Measurements from ENCODE around the gene HSPA4.

HSPA4 gene

GRCh38 chr5:133106761-133107572 is 55.2 kb downstream of the HSPA4 start:
- Mint-ChIP-seq H3K27me3 (no peaks in the 10 kb centered on the region), H3K36me3 (peaks cover 6% of the 10 kb centered on the region)

GRCh38 chr5:133108481-133108921 is 56.7 kb downstream of the HSPA4 start:
- Mint-ChIP-seq H3K4me3 (no peak overlapping the region), H3K4me1 (ENCODE audit: low read depth) (peaks cover 32% of the 10 kb centered on the region), H3K9me3 (ENCODE audit: low read depth) (no peaks in the 10 kb centered on the region), H3K36me3 (peaks cover 6% of the 10 kb centered on the region), H3K27me3 (no peaks in the 10 kb centered on the region), H3K27ac (peak overlapping the region; percentile 30)

More at GRCh38 chr5:133106761-133107572, 55.2 kb downstream of the HSPA4 start:
- Mint-ChIP-seq H3K4me1 (ENCODE audit: low read depth) (peaks cover 27% of the 10 kb centered on the region), H3K4me3 (no peak overlapping the region), H3K9me3 (ENCODE audit: low read depth) (no peaks in the 10 kb centered on the region), H3K27ac (peak overlapping the region; percentile 68)

- H3K4me1 Mint-ChIP-seq (ENCODE audit: low read depth) = peaks cover 32% of the 10 kb centered on the region
- no peaks in the 10 kb centered on the region for H3K27me3 Mint-ChIP-seq
- no peaks in the 10 kb centered on the region for H3K9me3 Mint-ChIP-seq (ENCODE audit: low read depth)
- no peak overlapping the region for H3K4me3 Mint-ChIP-seq
- peaks cover 6% of the 10 kb centered on the region for H3K36me3 Mint-ChIP-seq
- H3K27ac Mint-ChIP-seq = no peak overlapping the region
Observed at GRCh38 chr5:133109655-133110483, 58.1 kb downstream of the HSPA4 start.

- Mint-ChIP-seq H3K36me3 (peaks cover under 1% of the 10 kb centered on the region), H3K4me1 (ENCODE audit: low read depth) (peaks cover 30% of the 10 kb centered on the region), H3K9me3 (ENCODE audit: low read depth) (no peaks in the 10 kb centered on the region), H3K27ac (no peak overlapping the region), H3K4me3 (no peak overlapping the region), H3K27me3 (no peaks in the 10 kb centered on the region)
Observed at GRCh38 chr5:133110709-133111108, 58.9 kb downstream of the HSPA4 start.

- Mint-ChIP-seq H3K4me1 (ENCODE audit: low read depth) (peaks cover 26% of the 10 kb centered on the region), H3K27ac (no peak overlapping the region), H3K27me3 (no peaks in the 10 kb centered on the region), H3K36me3 (no peaks in the 10 kb centered on the region), H3K4me3 (peak overlapping the region; percentile 56), H3K9me3 (ENCODE audit: low read depth) (no peaks in the 10 kb centered on the region)
Observed at GRCh38 chr5:133111299-133111698, 59.5 kb downstream of the HSPA4 start.

GRCh38 chr5:133112026-133112660 is 60.3 kb downstream of the HSPA4 start:
- Mint-ChIP-seq H3K9me3 (ENCODE audit: low read depth) (no peaks in the 10 kb centered on the region), H3K36me3 (no peaks in the 10 kb centered on the region), H3K27ac (no peak overlapping the region), H3K27me3 (no peaks in the 10 kb centered on the region), H3K4me1 (ENCODE audit: low read depth) (peaks cover 18% of the 10 kb centered on the region), H3K4me3 (no peak overlapping the region)

- Mint-ChIP-seq H3K4me1 (ENCODE audit: low read depth) (peaks cover 12% of the 10 kb centered on the region), H3K36me3 (no peaks in the 10 kb centered on the region), H3K27ac (no peak overlapping the region), H3K9me3 (ENCODE audit: low read depth) (no peaks in the 10 kb centered on the region), H3K4me3 (no peak overlapping the region), H3K27me3 (no peaks in the 10 kb centered on the region)
Observed at GRCh38 chr5:133113331-133114061, 61.7 kb downstream of the HSPA4 start.

- Mint-ChIP-seq H3K27ac (no peak overlapping the region), H3K9me3 (ENCODE audit: low read depth) (no peaks in the 10 kb centered on the region), H3K4me3 (no peak overlapping the region), H3K4me1 (ENCODE audit: low read depth) (peaks cover 11% of the 10 kb centered on the region), H3K36me3 (no peaks in the 10 kb centered on the region), H3K27me3 (no peaks in the 10 kb centered on the region)
Observed at GRCh38 chr5:133114166-133114932, 62.5 kb downstream of the HSPA4 start.

- Mint-ChIP-seq H3K27ac (no peak overlapping the region), H3K36me3 (no peaks in the 10 kb centered on the region), H3K27me3 (no peaks in the 10 kb centered on the region), H3K4me3 (no peak overlapping the region), H3K4me1 (ENCODE audit: low read depth) (peaks cover 11% of the 10 kb centered on the region), H3K9me3 (ENCODE audit: low read depth) (no peaks in the 10 kb centered on the region)
Observed at GRCh38 chr5:133114933-133115310, 63.1 kb downstream of the HSPA4 start.

GRCh38 chr5:133116601-133117000 is 64.8 kb downstream of the HSPA4 start:
- Mint-ChIP-seq H3K4me1 (ENCODE audit: low read depth) (peaks cover 5% of the 10 kb centered on the region), H3K27me3 (no peaks in the 10 kb centered on the region), H3K36me3 (no peaks in the 10 kb centered on the region), H3K9me3 (ENCODE audit: low read depth) (no peaks in the 10 kb centered on the region), H3K4me3 (no peak overlapping the region), H3K27ac (no peak overlapping the region)

- H3K4me3 Mint-ChIP-seq = no peak overlapping the region
- H3K27me3 Mint-ChIP-seq = no peaks in the 10 kb centered on the region
- H3K9me3 Mint-ChIP-seq (ENCODE audit: low read depth) = no peaks in the 10 kb centered on the region
- peaks cover 5% of the 10 kb centered on the region for H3K4me1 Mint-ChIP-seq (ENCODE audit: low read depth)
- H3K27ac Mint-ChIP-seq = no peak overlapping the region
- no peaks in the 10 kb centered on the region for H3K36me3 Mint-ChIP-seq
Observed at GRCh38 chr5:133117166-133117911, 65.5 kb downstream of the HSPA4 start.

GRCh38 chr5:133117912-133118445 is 66.2 kb downstream of the HSPA4 start:
- Mint-ChIP-seq H3K4me3 (no peak overlapping the region), H3K4me1 (ENCODE audit: low read depth) (peaks cover 4% of the 10 kb centered on the region), H3K36me3 (no peaks in the 10 kb centered on the region), H3K27ac (no peak overlapping the region), H3K9me3 (ENCODE audit: low read depth) (no peaks in the 10 kb centered on the region), H3K27me3 (no peaks in the 10 kb centered on the region)

GRCh38 chr5:133118741-133119140 is 66.9 kb downstream of the HSPA4 start:
- Mint-ChIP-seq H3K4me3 (no peak overlapping the region), H3K27me3 (no peaks in the 10 kb centered on the region), H3K36me3 (no peaks in the 10 kb centered on the region), H3K27ac (no peak overlapping the region), H3K4me1 (ENCODE audit: low read depth) (no peaks in the 10 kb centered on the region), H3K9me3 (ENCODE audit: low read depth) (no peaks in the 10 kb centered on the region)

Data from activated naive CD8-positive, alpha-beta T cell (primary cell).